Activated naive CD4-positive, alpha-beta T cell treated with Interleukin-2 at 50 U/mL for 16 hours (primary cell): ENCODE results near the gene TSPYL4.

Source experiments
- DNase-seq: peaks from one replicate; pipeline ENCODE4 v3.0.0-alpha.2; 2020

The TSPYL4 gene

GRCh38 chr6:116221067-116221466 is 32.8 kb downstream of the TSPYL4 start:
- no peak for DNase-seq

GRCh38 chr6:116218866-116219265 is 35.0 kb downstream of the TSPYL4 start:
- no peak for DNase-seq

GRCh38 chr6:116218172-116218633 is 35.7 kb downstream of the TSPYL4 start:
- DNase-seq: no peak

DNA sequence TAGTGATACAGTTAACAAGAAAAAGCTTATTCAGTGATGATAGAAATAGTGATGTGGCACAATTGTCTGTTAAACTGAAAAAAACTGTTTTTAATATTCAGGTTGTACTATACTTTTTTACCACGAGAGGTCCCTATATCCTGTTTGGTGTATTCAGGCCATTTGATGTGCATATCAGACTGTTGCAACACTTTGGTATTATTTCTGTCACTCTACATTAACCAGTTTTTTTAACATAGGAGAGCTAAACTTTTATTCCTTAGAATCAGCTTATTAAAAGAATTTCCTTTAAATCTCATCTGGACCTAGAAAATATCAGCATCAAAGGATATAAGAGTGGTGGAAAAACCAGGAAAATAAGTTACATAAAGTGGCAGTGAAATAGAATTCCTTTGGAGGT is 36.8 kb downstream of the TSPYL4 start:
- DNase-seq: no peak

DNA sequence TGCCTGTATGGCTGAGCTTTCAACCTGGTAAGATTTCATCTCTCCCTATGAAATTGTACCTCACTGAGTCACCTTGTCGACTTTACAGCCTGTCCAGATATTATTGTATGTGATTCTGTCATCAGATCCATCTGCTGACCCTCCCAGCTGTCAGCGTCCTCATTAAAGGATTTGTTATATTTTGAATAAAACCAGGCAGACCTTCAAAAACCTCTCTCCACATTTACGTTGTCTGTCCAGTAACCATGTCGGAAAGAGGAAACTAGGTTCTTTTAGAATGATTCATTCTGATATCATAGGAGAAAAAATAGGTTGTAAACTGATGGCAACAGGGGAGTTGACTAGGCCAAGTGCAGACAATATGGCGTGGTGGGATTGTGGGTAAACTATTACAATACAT is 38.5 kb downstream of the TSPYL4 start:
- DNase-seq: no peak

DNA sequence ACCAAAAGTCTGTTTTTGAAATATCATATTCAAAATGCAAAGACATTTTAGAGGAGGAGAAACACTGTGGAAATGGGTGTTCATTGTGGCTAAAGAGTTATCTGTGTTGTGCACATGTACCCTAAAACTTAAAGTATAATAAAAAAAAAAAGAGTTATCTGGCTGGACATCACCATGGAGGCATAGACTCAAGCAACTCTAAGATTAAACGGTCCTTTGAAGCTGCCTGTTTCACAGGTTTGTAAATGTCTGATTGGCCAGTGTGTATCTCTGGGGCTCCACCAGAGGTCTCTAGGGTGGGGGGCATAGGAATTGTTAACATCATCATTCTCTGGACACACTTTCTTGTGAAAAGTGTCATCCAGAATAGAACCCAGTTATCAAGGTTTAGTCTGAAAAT is 39.2 kb downstream of the TSPYL4 start:
- DNase-seq: no peak

GRCh38 chr6:116210750-116211425 is 43.0 kb downstream of the TSPYL4 start:
- no peak for DNase-seq

- DNase-seq: no peak
Measured at GRCh38 chr6:116210316-116210715, 43.6 kb downstream of the TSPYL4 start.

DNA sequence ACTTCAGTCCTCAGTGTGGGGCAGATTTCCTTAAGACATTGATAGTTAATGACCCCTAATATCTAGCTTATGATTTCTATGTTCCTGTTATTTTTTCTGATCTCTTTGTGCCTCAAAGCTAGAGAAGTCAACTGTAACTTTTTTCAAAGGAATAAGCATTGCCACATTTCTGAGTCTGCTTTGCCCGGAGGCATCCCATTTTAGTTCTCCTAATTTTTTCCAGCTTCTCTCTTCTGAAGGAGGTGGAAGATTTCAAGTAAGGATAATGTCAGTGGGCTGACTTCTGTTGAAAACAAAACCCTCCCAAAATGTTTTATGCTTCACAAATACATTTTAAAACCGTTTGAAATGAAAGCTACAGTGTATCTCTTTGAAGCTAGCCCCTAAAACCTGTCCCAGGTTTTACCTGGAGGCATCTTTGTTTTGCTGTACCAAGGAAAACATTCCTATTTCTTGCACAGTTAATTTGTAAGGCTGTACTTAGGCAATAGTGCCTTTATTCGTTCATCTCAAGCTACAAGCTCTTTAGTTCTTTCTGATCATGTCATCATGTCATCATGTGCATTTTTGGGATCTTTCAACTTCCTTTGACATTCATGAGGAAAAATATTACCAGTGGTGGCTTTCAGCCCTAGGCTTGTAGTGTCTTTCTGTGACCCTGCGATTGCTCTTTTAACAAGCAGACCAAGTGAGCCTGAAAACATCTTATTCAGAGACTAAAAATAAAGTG is 45.7 kb downstream of the TSPYL4 start:
- DNase-seq: no peak

- DNase-seq: no peak
Measured at GRCh38 chr6:116206231-116206903, 47.5 kb downstream of the TSPYL4 start.

DNA sequence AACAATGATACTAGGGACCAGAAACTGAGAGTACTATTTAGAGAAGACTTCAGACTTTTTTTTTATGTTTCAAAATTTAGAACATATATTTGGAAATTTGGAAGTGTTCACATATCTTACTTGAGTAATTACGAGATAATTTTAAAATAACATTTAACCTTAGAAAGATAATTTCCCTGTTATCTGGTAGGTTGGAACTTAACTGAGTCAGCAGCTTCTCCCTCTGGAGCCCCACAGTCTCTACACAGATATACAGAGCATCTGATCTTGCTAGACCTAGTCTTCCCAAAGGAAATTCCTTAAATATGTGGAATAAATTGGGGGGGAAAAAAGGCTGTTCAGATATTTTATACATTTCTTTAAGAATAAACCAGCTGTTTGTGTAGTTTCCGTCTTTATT is 48.6 kb downstream of the TSPYL4 start:
- DNase-seq: no peak

DNA sequence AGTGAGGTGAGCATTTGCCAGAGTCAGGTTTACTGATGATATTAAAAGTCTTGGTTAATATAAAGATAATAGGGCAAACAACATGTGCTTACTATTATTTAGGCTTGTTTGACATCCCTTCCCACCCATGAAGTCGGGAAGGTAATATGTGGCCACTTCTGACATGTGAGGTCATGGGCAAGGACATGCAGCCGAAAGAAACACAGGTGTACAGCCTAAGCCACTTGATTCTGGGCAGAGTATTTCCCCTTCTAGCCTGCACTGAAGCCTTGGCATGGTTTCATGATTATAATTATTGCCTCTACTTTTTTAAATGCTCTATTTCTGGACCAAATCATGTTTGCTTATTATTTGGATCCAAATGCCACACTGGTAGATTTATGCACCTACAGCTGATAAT is 52.3 kb downstream of the TSPYL4 start:
- DNase-seq: no peak

DNA sequence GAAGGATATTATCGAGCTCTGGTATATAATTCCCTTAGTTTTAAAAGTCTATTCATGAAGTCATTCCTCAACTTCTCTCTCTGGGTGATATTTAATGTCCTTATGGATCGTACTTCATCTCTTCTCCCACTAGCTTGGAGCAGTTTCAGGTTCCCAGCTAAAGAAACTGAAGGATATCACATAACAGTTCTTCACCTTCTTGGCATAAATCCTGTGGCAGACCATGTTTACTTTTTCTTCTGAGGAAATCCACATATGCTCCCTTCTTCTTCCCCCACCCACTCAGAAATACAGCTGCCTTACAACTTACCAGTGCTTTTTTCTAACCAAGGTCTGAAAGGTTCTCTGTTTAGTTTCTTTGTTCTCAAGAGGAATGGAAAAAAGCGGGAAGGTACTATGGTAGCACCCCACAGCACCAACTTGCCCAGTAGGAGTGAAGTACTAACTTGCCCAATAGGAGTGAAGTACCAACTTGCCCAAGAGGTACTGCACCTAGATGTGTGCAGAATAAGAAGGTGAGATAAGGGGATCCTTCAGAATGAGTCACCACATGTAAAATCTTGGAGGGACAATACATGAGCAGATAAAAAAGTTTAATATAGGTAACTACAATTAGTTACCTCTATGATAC is 53.1 kb downstream of the TSPYL4 start:
- DNase-seq: no peak
